Iris pigment epithelial cell (primary cell): ENCODE measurements around the gene SMAD6.

Experiments used
- DNase-seq: peaks from one replicate; pipeline ENCODE4 v3.0.0-alpha.2; 2011; ENCODE audit warnings: low read depth

SMAD6 gene

GRCh38 chr15:66775127-66776105, 73.4 kb downstream of the SMAD6 start:
- no peak for DNase-seq

GRCh38 chr15:66777054-66777453, 75.0 kb downstream of the SMAD6 start:
- DNase-seq, result no peak

GRCh38 chr15:66777596-66778313, 75.7 kb downstream of the SMAD6 start:
- no peak for DNase-seq

- no peak for DNase-seq
Measured at GRCh38 chr15:66778314-66778665, 76.3 kb downstream of the SMAD6 start.

GRCh38 chr15:66778716-66779115, 76.7 kb downstream of the SMAD6 start:
- no peak for DNase-seq

- no peak for DNase-seq
Measured at GRCh38 chr15:66779331-66780009, 77.4 kb downstream of the SMAD6 start.

GRCh38 chr15:66780172-66780972, 78.3 kb downstream of the SMAD6 start:
- DNase-seq, result peak; percentile 89

- DNase-seq, result no peak
Measured at GRCh38 chr15:66780973-66781718, 79.1 kb downstream of the SMAD6 start.

GRCh38 chr15:66782785-66783184, 80.7 kb downstream of the SMAD6 start:
- DNase-seq, result no peak

GRCh38 chr15:66783314-66783713, 81.3 kb downstream of the SMAD6 start:
- DNase-seq, result no peak

- no peak for DNase-seq
Measured at GRCh38 chr15:66783725-66784124, 81.7 kb downstream of the SMAD6 start.

GRCh38 chr15:66784174-66784573, 82.1 kb downstream of the SMAD6 start:
- no peak for DNase-seq

GRCh38 chr15:66785637-66786036, 83.6 kb downstream of the SMAD6 start:
- peak; percentile 87 for DNase-seq

- no peak for DNase-seq
Measured at GRCh38 chr15:66786222-66786621, 84.2 kb downstream of the SMAD6 start.

GRCh38 chr15:66786708-66787488, 84.9 kb downstream of the SMAD6 start:
- DNase-seq, result no peak

- DNase-seq, result no peak
Measured at GRCh38 chr15:66787489-66787871, 85.4 kb downstream of the SMAD6 start.

GRCh38 chr15:66788024-66788423, 86.0 kb downstream of the SMAD6 start:
- no peak for DNase-seq

GRCh38 chr15:66789029-66790025, 87.3 kb downstream of the SMAD6 start:
- DNase-seq, result peak; percentile 83

GRCh38 chr15:66795851-66796250, 93.8 kb downstream of the SMAD6 start:
- DNase-seq, result no peak
